Fibroblast of pulmonary artery (primary cell): Measurements from ENCODE around the gene ACIN1.
A peak's percentile ranks its signal among the peaks of the same experiment; 100 is the strongest.

Experiments
- DNase-seq: peaks from one replicate; pipeline ENCODE4 v3.0.0-alpha.2; 2010; ENCODE audit warnings: low read depth
- H3K4me3 ChIP-seq: replicated peaks from 2 replicates; pipeline ENCODE4 v1.5.1; 2011; ENCODE audit warnings: low read depth, mild to moderate bottlenecking, control low read depth, low read length, moderate library complexity
- TF ChIP-seq, protein P1 (sequence below): IDR thresholded peaks from 2 replicates; pipeline ENCODE4 v1.5.1; 2011; ENCODE audit warnings: mild to moderate bottlenecking, control low read depth, low read length, inconsistent platforms; ENCODE audit errors: missing control alignments

The ACIN1 gene

DNA sequence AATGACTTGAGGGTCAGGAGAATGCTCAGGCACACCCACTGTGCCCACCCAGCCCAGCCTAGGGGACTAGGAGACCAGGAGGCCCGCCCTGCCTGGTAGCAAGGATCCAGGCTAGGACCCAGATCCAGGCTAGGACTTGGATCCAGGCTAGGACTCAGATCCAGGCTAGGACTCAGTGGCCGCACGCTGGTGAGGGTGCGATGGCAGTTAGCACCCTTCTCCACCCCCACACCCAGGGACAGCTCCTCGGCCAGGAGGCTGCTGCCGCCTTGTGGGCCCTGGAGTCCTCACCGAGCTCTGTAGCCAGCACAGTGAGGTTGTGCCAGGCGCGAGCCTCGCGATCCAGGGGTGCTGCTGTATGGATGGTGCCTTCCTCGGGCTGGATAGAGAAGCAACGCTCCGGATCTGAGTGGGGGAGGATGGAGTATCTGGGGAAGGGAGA is 42.7 kb downstream of the ACIN1 start:
- H3K4me3 ChIP-seq: no peak overlapping the region
- TF ChIP-seq, protein P1, sequence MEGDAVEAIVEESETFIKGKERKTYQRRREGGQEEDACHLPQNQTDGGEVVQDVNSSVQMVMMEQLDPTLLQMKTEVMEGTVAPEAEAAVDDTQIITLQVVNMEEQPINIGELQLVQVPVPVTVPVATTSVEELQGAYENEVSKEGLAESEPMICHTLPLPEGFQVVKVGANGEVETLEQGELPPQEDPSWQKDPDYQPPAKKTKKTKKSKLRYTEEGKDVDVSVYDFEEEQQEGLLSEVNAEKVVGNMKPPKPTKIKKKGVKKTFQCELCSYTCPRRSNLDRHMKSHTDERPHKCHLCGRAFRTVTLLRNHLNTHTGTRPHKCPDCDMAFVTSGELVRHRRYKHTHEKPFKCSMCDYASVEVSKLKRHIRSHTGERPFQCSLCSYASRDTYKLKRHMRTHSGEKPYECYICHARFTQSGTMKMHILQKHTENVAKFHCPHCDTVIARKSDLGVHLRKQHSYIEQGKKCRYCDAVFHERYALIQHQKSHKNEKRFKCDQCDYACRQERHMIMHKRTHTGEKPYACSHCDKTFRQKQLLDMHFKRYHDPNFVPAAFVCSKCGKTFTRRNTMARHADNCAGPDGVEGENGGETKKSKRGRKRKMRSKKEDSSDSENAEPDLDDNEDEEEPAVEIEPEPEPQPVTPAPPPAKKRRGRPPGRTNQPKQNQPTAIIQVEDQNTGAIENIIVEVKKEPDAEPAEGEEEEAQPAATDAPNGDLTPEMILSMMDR: peak; percentile 31
- DNase-seq: no peak

DNA sequence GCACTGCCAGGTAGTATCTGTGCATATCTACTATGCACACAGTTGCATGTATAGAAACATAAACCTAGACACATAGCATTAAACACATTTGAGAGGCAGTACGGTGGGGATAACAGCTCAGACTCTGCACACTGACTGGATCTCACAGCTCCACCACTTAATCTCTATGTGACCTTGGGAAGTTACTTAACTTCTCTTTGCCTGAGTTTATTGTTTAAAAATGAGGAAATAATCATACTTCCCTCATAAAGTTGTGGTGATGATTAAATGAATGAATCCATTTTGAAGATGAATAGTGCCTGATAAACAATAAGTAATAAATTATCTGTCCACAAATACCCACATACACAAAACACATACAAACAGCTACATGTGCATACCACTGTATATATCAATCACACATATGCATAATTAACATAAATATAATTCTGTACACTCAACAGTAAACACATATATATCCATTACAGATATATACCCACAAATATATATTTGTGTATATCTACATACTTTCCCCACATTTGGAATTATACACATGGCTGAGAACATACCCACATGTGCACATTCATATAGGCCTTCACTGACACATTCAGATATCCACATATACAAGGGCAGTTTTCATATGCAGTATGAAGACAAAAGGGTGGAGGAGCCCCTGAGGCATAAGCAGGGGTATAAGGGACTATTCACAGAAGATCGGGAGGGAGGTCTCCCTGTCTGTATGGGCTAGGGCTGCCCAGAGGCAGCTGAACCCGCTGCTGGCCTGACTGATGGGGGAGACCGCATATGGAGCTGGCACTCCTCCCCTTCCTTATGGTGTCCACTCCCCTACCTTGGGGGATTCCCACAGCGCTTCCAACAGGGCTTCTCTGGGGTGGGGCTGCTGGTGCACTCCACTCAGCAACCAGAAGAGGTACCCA is 43.5 kb downstream of the ACIN1 start:
- H3K4me3 ChIP-seq: no peak overlapping the region
- TF ChIP-seq, protein P1: no peak
- DNase-seq: no peak

DNA sequence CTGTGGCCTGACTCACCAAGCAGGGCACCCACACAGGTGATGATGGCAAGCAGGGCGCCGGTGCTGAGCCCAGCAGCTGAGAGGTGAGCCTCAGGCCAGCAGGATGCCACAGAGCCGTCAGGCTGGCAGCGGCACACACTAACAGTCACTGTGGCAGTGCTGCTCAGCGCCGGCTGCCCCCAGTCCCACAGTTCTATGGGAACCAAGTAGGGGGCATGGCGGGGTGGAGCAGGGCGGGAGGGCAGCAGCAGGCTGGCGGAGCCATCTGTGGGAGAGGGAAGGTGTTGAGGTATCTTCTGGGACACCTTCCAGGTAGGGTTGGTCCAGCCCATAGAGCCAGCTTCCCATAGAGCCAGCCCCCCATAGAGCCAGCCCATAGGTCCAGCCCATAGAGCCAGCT is 45.9 kb downstream of the ACIN1 start:
- TF ChIP-seq, protein P1: no peak
- DNase-seq: no peak
- H3K4me3 ChIP-seq: no peak overlapping the region

DNA sequence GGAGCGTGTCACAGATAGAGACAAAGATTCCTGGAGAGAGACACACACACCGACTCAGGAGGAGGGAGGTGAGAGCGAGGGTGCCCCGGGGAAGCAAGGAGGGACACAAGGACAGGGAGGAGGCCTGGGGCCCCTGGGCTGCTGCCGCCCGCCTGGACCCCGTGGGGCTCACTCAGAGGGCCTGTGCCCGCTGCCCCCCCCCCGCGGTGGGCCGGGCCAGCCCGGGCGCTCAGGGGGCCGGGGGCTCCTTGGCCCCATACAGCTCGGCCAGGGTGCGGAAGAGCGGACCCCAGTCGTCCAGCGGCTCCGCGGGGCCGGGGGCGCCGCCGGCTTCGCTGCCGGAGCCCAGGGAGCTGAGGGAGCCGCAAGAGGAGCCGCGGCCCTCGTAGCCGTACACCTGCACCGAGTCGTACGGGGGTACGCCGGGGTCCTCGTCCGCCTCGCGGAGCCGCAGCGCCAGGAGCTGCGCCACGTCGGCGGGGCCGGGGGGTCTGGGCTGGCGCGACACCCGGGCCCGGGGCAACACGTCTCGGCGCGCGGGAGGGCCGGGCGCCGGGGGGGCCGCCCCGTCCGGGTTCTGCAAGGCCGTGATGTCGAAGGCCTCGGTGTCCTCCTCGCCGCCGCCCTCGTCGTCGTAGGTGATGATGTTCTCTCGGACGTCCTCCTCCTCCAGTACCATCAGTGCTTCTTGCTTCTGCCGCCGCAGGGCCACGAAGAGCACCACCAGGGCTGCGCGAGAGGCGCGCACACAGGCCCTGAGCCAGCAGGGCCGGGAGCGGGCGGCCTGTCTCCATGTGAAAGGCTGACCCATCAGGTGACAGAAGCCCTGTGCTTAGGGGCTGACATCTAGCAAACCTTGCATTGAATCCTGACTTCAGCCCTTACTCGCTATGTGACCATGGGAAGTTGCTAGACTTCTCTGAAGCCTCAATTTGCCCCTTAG is 46.9 kb downstream of the ACIN1 start:
- TF ChIP-seq, protein P1: no peak
- no peak for DNase-seq
- H3K4me3 ChIP-seq: no peak overlapping the region

DNA sequence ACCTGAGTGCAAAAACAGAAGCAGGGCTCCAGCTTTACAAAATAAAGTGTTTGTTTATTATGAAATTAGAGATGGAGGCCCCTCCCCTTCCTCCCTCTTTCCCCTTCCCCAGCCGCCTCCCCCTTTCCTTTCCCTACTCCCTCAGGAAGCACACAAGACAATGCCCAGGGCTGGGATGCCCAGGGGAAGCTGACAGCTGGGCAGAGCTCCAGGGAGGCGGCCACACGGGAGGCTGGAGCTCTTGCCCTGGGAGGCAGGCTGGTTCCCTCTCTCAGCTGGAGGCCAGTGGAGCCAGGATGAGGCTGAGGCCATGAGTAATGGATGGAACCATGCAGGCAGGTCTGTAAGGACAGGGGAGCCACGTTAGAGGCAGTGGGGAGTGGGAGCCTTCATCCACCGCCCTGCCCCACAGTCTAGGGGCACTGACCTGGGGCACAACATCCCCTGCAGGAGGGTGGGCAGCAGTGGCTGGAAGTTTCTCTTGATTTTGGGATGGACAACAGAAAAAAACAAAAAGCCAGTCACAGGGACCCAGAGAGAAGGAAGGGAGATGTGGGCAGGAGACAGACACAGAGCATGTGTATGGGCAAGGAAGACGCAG is 47.8 kb downstream of the ACIN1 start:
- TF ChIP-seq, protein P1: no peak
- no peak overlapping the region for H3K4me3 ChIP-seq
- peak; percentile 76 for DNase-seq

DNA sequence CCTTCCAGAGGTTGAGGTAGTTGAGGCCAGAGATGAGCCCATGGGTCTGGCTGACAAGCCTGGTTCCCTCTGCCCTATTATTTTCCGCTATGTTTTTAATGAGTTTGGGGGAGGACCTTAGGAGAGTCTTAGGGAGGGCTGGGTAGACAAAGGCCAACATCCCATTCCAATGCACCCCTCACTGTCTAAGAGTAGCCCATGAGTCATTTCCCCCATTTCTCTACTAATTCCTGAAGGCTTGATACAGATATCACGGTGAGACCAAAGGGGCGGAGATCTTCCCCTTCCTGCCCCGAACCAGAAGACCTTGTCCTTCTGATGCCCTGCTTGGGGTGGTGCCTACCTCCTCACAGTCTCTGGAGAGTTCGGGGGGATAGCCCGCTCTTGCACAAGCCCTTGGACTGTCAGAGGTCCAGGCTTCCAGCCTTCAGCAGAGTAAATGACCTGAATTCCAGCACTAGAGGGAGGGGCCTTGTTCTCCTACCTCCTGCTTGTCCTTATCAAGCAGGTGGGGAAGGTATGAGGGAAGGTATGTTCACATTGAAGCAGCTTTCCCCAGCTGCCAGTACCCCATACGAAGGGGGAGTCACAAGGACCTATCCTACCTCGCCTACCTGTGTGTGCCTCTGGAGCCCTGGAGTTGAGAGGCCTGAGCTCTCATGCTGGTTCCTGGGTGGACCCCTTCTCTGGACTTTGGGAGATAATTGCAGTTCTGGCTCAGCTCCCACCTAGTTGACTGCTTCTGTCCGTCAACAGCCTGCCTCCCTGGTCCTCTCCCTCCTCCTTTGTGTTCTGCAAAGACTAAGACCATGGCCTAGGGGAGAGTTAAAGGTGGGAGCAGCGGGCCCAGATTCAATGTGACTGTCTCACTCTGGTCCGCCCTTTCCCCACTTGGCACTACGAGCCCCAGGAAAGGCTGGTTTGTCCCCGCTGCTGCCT is 49.2 kb downstream of the ACIN1 start:
- H3K4me3 ChIP-seq: no peak overlapping the region
- peak; percentile 40 for DNase-seq
- TF ChIP-seq, protein P1: no peak
